Ramos (cell line): ENCODE data around the gene CNRIP1.

Source experiments
- in situ Hi-C: fragments of 300-500 bp; cut with MboI; formaldehyde crosslinking; loops from one replicate; pipeline ENCODE4 v1.14.3; 2022; ENCODE audit warnings: low sequenced_read_pairs; ENCODE audit not compliant: unreplicated experiment

Gene CNRIP1

GRCh38 chr2:68319398-68320117, at the start of gene CNRIP1:
CNRIP1 (minus strand) TSS chr2:68319949; CDS start chr2:68319400, 549 bp downstream.
- in situ Hi-C loops: no loop called here

GRCh38 chr2:68369337-68369734, 49.6 kb upstream of the CNRIP1 start:
- in situ Hi-C loops: no loop called here

GRCh38 chr2:68368654-68369336, 49.0 kb upstream of the CNRIP1 start:
- in situ Hi-C loops: no loop called here

- in situ Hi-C loops: no loop called here
Observed at GRCh38 chr2:68367953-68368653, 48.4 kb upstream of the CNRIP1 start.

- in situ Hi-C loops: no loop called here
Observed at GRCh38 chr2:68366083-68366560, 46.4 kb upstream of the CNRIP1 start.

- in situ Hi-C loops: no loop called here
Observed at GRCh38 chr2:68365087-68365486, 45.3 kb upstream of the CNRIP1 start, which contains the start of gene PLEK. PLEK (plus strand) TSS chr2:68365282; CDS start chr2:68365352, 70 bp downstream.

GRCh38 chr2:68363721-68364120, 44.0 kb upstream of the CNRIP1 start:
- in situ Hi-C loops: loop anchor here (5.0 kb wide), 1 partner anchor 79 kb away; no protein-coding TSS in a partner anchor

- in situ Hi-C loops: loop anchor here (5.0 kb wide), 1 partner anchor 80 kb away; no protein-coding TSS in a partner anchor
Observed at GRCh38 chr2:68362749-68363148, 43.0 kb upstream of the CNRIP1 start.

GRCh38 chr2:68362069-68362468, 42.3 kb upstream of the CNRIP1 start:
- in situ Hi-C loops: loop anchor here (5.0 kb wide), 1 partner anchor 80 kb away; no protein-coding TSS in a partner anchor

- in situ Hi-C loops: loop anchor here (5.0 kb wide), 1 partner anchor 82 kb away; no protein-coding TSS in a partner anchor
Observed at GRCh38 chr2:68359889-68360288, 40.1 kb upstream of the CNRIP1 start.

- in situ Hi-C loops: no loop called here
Observed at GRCh38 chr2:68357605-68358337, 38.0 kb upstream of the CNRIP1 start.

- in situ Hi-C loops: no loop called here
Observed at GRCh38 chr2:68356599-68357239, 37.0 kb upstream of the CNRIP1 start.

GRCh38 chr2:68352651-68353391, 33.1 kb upstream of the CNRIP1 start:
- in situ Hi-C loops: no loop called here

- in situ Hi-C loops: no loop called here
Observed at GRCh38 chr2:68351997-68352396, 32.2 kb upstream of the CNRIP1 start.

GRCh38 chr2:68349091-68349490, 29.3 kb upstream of the CNRIP1 start:
- in situ Hi-C loops: loop anchor here (25.0 kb wide), 1 partner anchor 563 kb away; no protein-coding TSS in a partner anchor

- in situ Hi-C loops: loop anchor here (25.0 kb wide), 1 partner anchor 567 kb away; no protein-coding TSS in a partner anchor
Observed at GRCh38 chr2:68345129-68345875, 25.6 kb upstream of the CNRIP1 start.

GRCh38 chr2:68344031-68344430, 24.3 kb upstream of the CNRIP1 start:
- in situ Hi-C loops: loop anchor here (25.0 kb wide), 1 partner anchor 568 kb away; no protein-coding TSS in a partner anchor

- in situ Hi-C loops: loop anchor here (25.0 kb wide), 1 partner anchor 570 kb away; no protein-coding TSS in a partner anchor
Observed at GRCh38 chr2:68342470-68342869, 22.7 kb upstream of the CNRIP1 start.
